Smooth muscle cell (in vitro differentiated cells): Measurements from ENCODE around the gene MCC. TPM values are rescaled to one million over a fixed set of nuclear protein-coding genes. Genes with fewer than 3 reads are reported as not detected.

ENCODE experiments used
- DNase-seq: peaks from one replicate; lab custom pipeline; 2025; ENCODE audit not compliant: unreplicated experiment; lab: John Stamatoyannopoulos, UW
- H2AFZ ChIP-seq: fragments of 200-600 bp; sonication (generic); 2 replicates; pipeline ENCODE4 v1.6.0; 2016; ENCODE audit warnings: antibody characterized with exemption, low read depth, mild to moderate bottlenecking
- H3F3A ChIP-seq: fragments of 200-600 bp; sonication (generic); 2 replicates; pipeline ENCODE4 v1.6.0; 2017; ENCODE audit warnings: antibody characterized with exemption, low read depth
- H3K27ac ChIP-seq: fragments of 200-600 bp; sonication (generic); 2 replicates; pipeline ENCODE4 v1.5.1; 2016; ENCODE audit warnings: low read depth, mild to moderate bottlenecking
- H3K27me3 ChIP-seq: fragments of 200-600 bp; sonication (generic); 2 replicates; pipeline ENCODE4 v1.6.1; 2016; ENCODE audit warnings: low read depth, mild to moderate bottlenecking
- H3K36me3 ChIP-seq: fragments of 200-600 bp; sonication (generic); 2 replicates; pipeline ENCODE4 v1.5.1; 2016; ENCODE audit warnings: low read depth
- H3K4me1 ChIP-seq: fragments of 200-600 bp; sonication (generic); 2 replicates; pipeline ENCODE4 v1.5.1; 2016; ENCODE audit warnings: low read depth
- H3K4me2 ChIP-seq: fragments of 200-600 bp; sonication (generic); 2 replicates; pipeline ENCODE4 v1.6.0; 2016; ENCODE audit warnings: mild to moderate bottlenecking
- H3K4me3 ChIP-seq: fragments of 200-600 bp; sonication (generic); 2 replicates; pipeline ENCODE4 v1.5.1; 2016; ENCODE audit warnings: mild to moderate bottlenecking
- H3K79me2 ChIP-seq: fragments of 200-600 bp; sonication (generic); 2 replicates; pipeline ENCODE4 v1.6.0; 2016; ENCODE audit warnings: low read depth, mild to moderate bottlenecking
- H3K9ac ChIP-seq: fragments of 200-600 bp; sonication (generic); 2 replicates; pipeline ENCODE4 v1.6.0; 2016; ENCODE audit warnings: low read depth
- H3K9me3 ChIP-seq: fragments of 200-600 bp; sonication (generic); replicated peaks from 2 replicates; pipeline ENCODE4 v1.5.1; 2016; ENCODE audit warnings: low read depth
- H4K20me1 ChIP-seq: fragments of 200-600 bp; sonication (generic); 2 replicates; pipeline ENCODE4 v1.6.0; 2016; ENCODE audit warnings: low read depth
- WGBS: methylation state at CpG from one replicate; pipeline ENCODE4 v1.1.7; 2016; ENCODE audit warnings: low lambda C conversion rate; 5-methylcytosine and 5-hydroxymethylcytosine counted together
- polyA plus RNA-seq: library from polyadenylated mRNA; unstranded; fragments of >200 nt; fragmentation: Nextera tagmentation; extraction: Ambion mirVana; gene quantifications from 2 replicates; pipeline ENCODE4 v1.2.1, GENCODE V29; 2016
- total RNA-seq: library from RNA; depleted of rRNA; stranded (reverse); fragments of >200 nt; gene quantifications from 2 replicates; pipeline ENCODE4 v1.2.3, GENCODE V29; 2014
- TF ChIP-seq, protein P1 (sequence below): fragments of 200-600 bp; sonication (generic); IDR thresholded peaks from 2 replicates; pipeline ENCODE4 v1.5.1; 2017; ENCODE audit warnings: borderline replicate concordance, mild to moderate bottlenecking, antibody characterized with exemption; ENCODE audit not compliant: insufficient read depth, poor library complexity, severe bottlenecking

The MCC gene
- total and polyA plus RNA-seq, 2 experiments from 2014 or later = 5.8 to 19.2 TPM

DNA sequence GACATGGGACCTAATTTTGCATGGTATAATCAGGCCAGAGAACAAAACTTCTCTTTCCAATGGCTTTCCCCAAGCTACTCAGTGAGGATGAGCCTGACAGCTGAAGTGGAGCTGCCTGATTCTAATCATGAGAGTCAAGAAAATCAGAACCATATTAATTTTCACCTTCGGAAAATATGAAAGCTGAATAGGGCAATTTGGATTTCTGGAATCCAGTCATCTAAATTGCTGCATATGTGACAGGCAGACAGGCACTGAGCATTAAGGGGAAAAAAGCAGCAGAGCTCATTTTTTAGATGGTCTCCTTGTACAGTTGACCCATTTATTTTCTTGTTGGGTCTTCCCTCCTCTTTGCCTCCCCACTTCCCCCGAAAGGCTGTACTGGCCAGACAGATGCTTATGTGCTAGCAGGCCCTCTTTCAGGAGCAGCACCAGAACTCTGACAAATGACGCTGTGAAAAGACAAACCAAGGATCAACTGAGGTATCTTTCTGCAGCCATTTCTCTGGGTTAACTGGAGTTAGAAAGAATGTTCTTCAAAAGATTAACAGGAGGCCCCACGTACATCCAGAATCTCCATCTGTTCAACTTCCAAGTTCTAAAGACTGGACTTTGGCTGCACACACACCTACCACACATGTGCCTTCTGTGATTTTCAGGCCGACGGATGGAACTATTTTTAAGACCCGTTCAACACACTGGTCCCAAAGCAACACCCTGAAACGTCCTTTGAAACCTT is 336.4 kb downstream of the MCC start:
- no peak for DNase-seq
- no peak overlapping the region for H3K9ac ChIP-seq
- peaks cover 13% of the 10 kb centered on the region for H3K4me1 ChIP-seq
- no peaks in the 10 kb centered on the region for H3K9me3 ChIP-seq
- no peaks in the 10 kb centered on the region for H3K36me3 ChIP-seq
- H3K4me2 ChIP-seq = no peak overlapping the region
- no peaks in the 10 kb centered on the region for H3F3A ChIP-seq
- 90% methylated on average over 8 of the region's 8 CpGs for WGBS
- no peaks in the 10 kb centered on the region for H3K79me2 ChIP-seq
- TF ChIP-seq, protein P1, sequence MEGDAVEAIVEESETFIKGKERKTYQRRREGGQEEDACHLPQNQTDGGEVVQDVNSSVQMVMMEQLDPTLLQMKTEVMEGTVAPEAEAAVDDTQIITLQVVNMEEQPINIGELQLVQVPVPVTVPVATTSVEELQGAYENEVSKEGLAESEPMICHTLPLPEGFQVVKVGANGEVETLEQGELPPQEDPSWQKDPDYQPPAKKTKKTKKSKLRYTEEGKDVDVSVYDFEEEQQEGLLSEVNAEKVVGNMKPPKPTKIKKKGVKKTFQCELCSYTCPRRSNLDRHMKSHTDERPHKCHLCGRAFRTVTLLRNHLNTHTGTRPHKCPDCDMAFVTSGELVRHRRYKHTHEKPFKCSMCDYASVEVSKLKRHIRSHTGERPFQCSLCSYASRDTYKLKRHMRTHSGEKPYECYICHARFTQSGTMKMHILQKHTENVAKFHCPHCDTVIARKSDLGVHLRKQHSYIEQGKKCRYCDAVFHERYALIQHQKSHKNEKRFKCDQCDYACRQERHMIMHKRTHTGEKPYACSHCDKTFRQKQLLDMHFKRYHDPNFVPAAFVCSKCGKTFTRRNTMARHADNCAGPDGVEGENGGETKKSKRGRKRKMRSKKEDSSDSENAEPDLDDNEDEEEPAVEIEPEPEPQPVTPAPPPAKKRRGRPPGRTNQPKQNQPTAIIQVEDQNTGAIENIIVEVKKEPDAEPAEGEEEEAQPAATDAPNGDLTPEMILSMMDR = no peak
- H3K27ac ChIP-seq = no peak overlapping the region
- no peaks in the 10 kb centered on the region for H3K27me3 ChIP-seq
- H3K4me3 ChIP-seq = no peak overlapping the region
- H2AFZ ChIP-seq = no peak overlapping the region
- H4K20me1 ChIP-seq = no peaks in the 10 kb centered on the region

DNA sequence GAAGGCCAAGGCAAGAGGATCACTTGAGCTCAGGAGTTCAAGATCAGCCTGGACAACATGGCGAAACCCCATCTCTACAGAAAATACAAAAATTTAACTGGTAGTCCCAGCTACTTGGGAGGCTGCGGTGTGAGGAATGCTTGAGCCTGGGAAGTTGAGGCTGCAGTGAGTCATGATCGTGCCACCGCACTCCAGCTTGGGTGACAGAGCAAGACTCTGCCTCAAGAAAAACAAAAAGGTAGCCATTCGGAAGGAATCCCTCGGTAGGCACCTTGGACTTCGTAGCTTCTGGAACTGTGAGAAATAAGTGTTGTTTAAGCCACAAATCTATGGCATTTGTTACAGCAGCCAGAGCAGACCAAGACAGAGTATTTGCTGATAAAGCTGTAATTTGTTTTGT is 337.4 kb downstream of the MCC start:
- H3K36me3 ChIP-seq = no peaks in the 10 kb centered on the region
- DNase-seq = no peak
- H3K79me2 ChIP-seq = no peaks in the 10 kb centered on the region
- no peak overlapping the region for H3K4me2 ChIP-seq
- peaks cover 5% of the 10 kb centered on the region for H3F3A ChIP-seq
- peaks cover 13% of the 10 kb centered on the region for H3K4me1 ChIP-seq
- H4K20me1 ChIP-seq = no peaks in the 10 kb centered on the region
- no peak overlapping the region for H2AFZ ChIP-seq
- H3K27me3 ChIP-seq = no peaks in the 10 kb centered on the region
- H3K9me3 ChIP-seq = no peaks in the 10 kb centered on the region
- peak overlapping the region; percentile 10 for H3K27ac ChIP-seq
- TF ChIP-seq, protein P1 = no peak
- 62% methylated on average over 7 of the region's 7 CpGs for WGBS
- H3K4me3 ChIP-seq = no peak overlapping the region
- H3K9ac ChIP-seq = no peak overlapping the region

DNA sequence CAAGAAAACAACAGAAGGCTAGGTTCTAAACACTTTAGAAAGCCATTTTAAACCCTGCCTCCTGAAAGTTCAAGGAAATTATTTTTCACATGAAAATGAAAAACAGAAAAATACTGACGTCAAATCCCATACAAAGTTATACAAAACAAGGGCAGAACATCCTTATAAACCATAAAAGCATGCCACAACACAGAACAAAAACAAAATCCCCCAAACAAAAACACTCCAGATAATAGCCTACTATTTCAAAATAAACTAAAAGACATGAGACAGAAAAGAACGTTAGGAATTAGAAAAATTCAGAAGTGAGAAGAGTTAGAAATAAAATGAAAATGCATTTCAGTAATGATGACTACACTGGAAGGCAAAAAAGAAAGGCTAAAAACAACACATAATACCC is 338.0 kb downstream of the MCC start:
- Histone ChIP-seq H2AFZ (no peak overlapping the region), H3F3A (peaks cover 5% of the 10 kb centered on the region), H3K4me3 (no peak overlapping the region), H3K9ac (no peak overlapping the region), H3K36me3 (no peaks in the 10 kb centered on the region), H3K4me1 (peaks cover 13% of the 10 kb centered on the region), H3K79me2 (no peaks in the 10 kb centered on the region), H3K27me3 (no peaks in the 10 kb centered on the region), H3K9me3 (no peaks in the 10 kb centered on the region), H3K4me2 (no peak overlapping the region), H4K20me1 (no peaks in the 10 kb centered on the region), H3K27ac (peak overlapping the region; percentile 10)
- 75% methylated on average over 2 of the region's 2 CpGs for WGBS
- no peak for DNase-seq
- TF ChIP-seq, protein P1 = no peak

DNA sequence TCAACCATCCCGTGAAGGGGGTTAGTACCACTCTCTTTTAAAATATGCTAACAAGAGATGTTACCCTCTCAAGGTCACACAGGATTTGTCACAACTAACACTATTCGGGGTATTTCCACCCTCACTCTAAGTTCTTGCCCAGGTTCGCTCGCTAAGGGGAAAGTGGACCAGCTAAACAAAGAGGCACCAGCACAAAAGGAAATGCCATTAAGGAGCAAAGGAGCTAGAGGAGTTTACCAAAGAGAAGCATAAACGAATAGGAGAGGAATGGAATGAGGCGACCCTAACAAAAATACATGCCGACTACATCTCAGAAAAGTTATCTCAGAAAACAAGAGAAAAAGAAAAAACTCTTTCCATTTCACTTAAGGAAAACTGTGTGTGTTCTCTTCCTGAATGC is 340.7 kb downstream of the MCC start:
- TF ChIP-seq, protein P1 = no peak
- H4K20me1 ChIP-seq = no peaks in the 10 kb centered on the region
- H3K27me3 ChIP-seq = no peaks in the 10 kb centered on the region
- H3K79me2 ChIP-seq = no peaks in the 10 kb centered on the region
- DNase-seq = no peak
- WGBS = 65% methylated on average over 7 of the region's 7 CpGs
- peaks cover 13% of the 10 kb centered on the region for H3K4me1 ChIP-seq
- H3K9me3 ChIP-seq = no peaks in the 10 kb centered on the region
- peaks cover 5% of the 10 kb centered on the region for H3F3A ChIP-seq
- H3K4me3 ChIP-seq = no peak overlapping the region
- peak overlapping the region; percentile 95 for H3K27ac ChIP-seq
- H2AFZ ChIP-seq = no peak overlapping the region
- H3K9ac ChIP-seq = peak overlapping the region; percentile 7
- H3K36me3 ChIP-seq = no peaks in the 10 kb centered on the region
- peak overlapping the region; percentile 38 for H3K4me2 ChIP-seq
